Stimulated activated effector memory CD8-positive, alpha-beta T cell treated with anti-CD3 and anti-CD28 coated beads, Interleukin-12 subunit alpha, Interleukin-12 subunit beta, amount 100 ng/mL, for 72 hours (primary cell): ENCODE data around the gene NSDHL.

Source experiments
- ATAC-seq: fragments of 150-1000 bp; cut with Tn5 transposase; 2 replicates; pipeline ENCODE4 v1.10.0; 2021
- DNase-seq, 2 donors: peaks; one replicate each; pipeline ENCODE4 v3.0.0; 2021 to 2022; ENCODE audit warnings: low spot score in 2 of 2
- H3K27ac Mint-ChIP-seq: one replicate; pipeline ENCODE4 v1.8.0; 2022; ENCODE audit warnings: mild to moderate bottlenecking, mixed read lengths
- H3K36me3 Mint-ChIP-seq: one replicate; pipeline ENCODE4 v1.8.0; 2022; ENCODE audit warnings: mild to moderate bottlenecking, mixed read lengths
- H3K4me1 Mint-ChIP-seq: one replicate; pipeline ENCODE4 v1.8.0; 2022; ENCODE audit warnings: mixed read lengths
- H3K4me3 Mint-ChIP-seq: one replicate; pipeline ENCODE4 v1.8.0; 2022; ENCODE audit warnings: mild to moderate bottlenecking, mixed read lengths
- H3K9me3 Mint-ChIP-seq: one replicate; pipeline ENCODE4 v1.8.0; 2022; ENCODE audit warnings: mixed read lengths

Gene NSDHL

DNA sequence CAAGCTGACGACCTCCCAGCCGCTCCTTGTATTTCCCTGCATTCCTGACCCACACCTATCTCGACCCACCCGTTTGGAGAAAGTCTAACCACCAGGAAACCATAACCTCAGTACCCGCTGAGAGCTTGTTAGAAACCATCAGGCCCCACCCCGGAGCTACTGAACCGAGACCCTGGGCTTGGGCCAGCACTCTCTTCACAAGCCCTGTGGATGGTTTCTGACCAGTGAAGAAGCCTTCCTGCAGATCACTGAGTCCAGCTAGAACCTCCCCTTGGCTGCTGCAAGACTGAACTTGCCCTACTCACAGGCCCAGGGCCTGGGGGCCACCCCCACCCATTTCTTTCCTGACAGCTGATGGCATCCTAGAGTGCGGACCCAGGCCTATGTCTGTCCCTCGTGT lies 40.4 kb downstream of the NSDHL start:
- H3K27ac Mint-ChIP-seq = no peak overlapping the region
- DNase-seq (no peak), ATAC-seq (no peak)
- H3K4me3 Mint-ChIP-seq = no peak overlapping the region
- no peaks in the 10 kb centered on the region for H3K9me3 Mint-ChIP-seq
- peaks cover 24% of the 10 kb centered on the region for H3K36me3 Mint-ChIP-seq
- H3K4me1 Mint-ChIP-seq = peaks cover 16% of the 10 kb centered on the region

DNA sequence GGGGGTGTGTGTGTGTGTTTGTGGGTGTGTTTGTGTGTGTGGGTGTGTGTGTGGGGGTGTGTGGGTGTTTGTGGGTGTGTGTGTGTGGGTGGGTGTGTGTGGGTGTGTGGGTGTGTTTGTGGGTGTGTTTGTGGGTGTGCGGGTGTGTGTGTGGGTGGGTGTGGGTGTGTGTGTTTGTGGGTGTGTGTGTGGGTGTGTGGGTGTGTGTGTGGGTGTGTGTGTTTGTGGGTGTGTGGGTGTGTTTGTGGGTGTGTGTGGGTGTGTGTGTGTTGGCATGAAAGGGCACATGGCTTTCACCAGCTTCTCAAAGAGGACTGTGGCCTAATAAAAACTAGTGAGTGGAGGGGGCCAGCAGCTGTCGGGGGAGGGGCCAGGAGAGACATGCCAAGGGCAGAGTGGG lies 41.7 kb downstream of the NSDHL start:
- DNase-seq = no peak
- Mint-ChIP-seq H3K36me3 (peaks cover 24% of the 10 kb centered on the region), H3K4me1 (peaks cover 16% of the 10 kb centered on the region), H3K9me3 (no peaks in the 10 kb centered on the region), H3K4me3 (no peak overlapping the region), H3K27ac (no peak overlapping the region)
- ATAC-seq = no peak

DNA sequence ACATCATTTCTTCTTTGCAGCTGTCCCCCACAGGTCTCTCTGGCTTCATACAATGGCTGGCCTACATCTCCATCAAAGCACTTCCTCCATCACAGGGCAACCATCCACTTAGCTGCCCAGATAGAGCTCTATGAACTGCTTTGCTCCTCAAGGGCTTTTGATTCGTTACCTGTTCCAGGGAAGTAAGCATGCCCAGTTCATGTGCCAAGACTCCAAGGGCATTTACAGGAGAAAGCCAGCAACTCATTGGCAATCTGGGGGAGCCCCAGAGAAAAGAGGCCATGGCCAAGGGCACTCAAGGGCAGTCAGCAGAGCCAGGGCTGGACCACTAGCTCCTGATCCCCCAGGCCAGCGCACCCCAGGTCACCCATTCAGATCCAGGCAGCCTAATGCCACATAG lies 42.5 kb downstream of the NSDHL start:
- no peak for ATAC-seq
- no peak for DNase-seq
- Mint-ChIP-seq H3K9me3 (no peaks in the 10 kb centered on the region), H3K27ac (peak overlapping the region; percentile 56), H3K36me3 (peaks cover 24% of the 10 kb centered on the region), H3K4me3 (no peak overlapping the region), H3K4me1 (peaks cover 16% of the 10 kb centered on the region)

DNA sequence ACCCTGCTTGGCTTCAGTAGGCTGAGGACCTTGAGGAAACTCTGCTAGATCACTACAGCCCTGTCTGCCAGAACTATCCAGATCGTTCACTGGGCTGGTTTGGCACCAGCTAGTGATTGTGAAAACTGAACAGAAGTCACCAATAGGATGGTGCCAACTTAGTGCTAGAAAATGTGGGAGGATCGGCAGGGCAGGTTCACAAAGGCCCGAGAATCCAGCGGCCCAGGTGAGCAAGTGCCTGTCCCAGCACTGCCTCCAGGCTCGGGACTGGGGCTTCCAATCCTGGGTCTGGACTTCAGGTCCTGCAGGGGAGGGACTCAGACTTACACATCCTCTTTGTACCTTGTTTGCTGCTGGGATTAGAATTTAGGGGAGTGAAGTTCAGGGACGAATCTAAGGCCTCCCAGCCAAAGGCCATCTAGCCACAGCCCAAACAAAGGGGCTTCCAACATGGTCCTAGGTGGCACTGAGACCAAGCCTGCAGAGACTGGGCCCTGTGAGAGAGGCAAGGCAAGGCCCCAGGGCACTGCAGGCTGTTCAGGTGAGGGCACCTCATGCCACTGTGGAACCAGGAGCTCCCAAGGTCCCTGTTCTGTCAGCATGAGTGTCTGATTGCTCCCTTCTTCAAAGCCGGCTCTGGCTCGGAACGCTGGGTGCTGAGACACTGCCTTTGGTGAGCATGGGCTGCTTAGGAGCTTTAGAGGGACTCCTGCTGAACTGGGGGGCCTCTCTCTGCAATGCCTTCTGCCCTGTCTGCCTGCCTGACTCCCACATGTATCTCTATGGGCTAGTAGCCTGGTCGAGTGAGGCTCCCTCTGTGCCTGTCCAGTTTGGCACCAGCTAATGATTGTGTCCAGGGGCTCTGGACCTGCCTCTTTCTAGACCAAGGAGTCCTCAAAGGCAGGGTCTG lies 46.3 kb downstream of the NSDHL start:
- DNase-seq = no peak
- H3K4me1 Mint-ChIP-seq = peaks cover 8% of the 10 kb centered on the region
- H3K4me3 Mint-ChIP-seq = no peak overlapping the region
- no peak overlapping the region for H3K27ac Mint-ChIP-seq
- H3K36me3 Mint-ChIP-seq = peaks cover 6% of the 10 kb centered on the region
- no peaks in the 10 kb centered on the region for H3K9me3 Mint-ChIP-seq
- no peak for ATAC-seq

DNA sequence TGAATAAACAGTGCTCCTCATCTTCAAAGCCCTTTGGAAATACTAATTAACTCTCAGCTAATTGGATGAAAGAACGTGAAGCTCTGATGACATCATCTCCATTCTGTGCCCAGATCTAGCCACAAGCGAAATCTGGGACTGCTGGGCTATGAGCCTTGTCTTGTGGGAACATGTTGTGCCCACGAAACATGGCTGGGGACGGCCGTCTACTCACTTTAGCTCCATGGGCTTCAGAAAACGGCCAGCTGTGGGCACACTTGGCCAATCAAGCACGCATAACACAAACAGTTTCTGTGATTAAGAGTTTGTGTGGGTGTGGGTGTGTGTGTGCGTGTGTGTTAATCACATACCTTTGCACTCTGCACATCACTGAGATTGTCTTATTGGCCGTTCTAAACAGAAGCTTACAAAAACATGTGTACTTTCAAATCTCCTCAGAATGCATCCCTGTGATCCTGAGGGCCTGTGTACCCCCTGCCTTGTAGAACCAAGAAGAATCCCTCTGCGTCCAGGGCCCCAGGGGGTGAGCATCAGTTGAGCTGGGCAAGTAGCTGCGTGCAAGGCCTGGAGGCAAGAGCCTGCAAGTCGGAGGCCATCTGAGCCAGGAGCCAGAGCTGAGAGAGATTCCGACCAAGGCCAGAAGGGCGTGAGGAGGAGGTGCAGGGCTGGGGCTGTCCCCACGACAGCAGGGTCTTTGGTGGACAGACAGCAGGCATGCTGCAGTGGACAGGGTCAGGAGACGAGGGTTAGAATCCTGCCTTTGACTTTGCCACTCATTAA lies 48.3 kb downstream of the NSDHL start:
- no peaks in the 10 kb centered on the region for H3K9me3 Mint-ChIP-seq
- H3K4me1 Mint-ChIP-seq = no peaks in the 10 kb centered on the region
- no peak overlapping the region for H3K4me3 Mint-ChIP-seq
- H3K36me3 Mint-ChIP-seq = no peaks in the 10 kb centered on the region
- no peak for ATAC-seq
- H3K27ac Mint-ChIP-seq = no peak overlapping the region
- DNase-seq = no peak

DNA sequence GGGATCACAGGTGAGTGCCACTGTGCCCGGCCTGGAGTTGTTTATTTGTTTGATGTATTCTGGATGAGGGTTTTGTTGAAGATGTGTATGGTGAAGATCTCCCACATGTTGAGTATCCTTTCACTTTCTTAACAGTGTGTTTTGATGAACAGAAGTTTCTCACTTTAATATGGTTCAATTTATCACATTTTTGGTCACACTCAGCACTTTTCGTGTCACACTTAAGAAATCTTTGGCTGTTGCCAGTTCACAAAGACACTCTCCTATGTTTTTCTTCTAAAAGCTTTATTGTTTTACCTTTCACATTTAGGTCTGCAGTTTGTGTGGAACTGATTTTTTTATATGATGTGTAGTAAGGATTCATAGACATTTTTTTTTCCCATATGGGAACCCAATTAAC lies 50.4 kb downstream of the NSDHL start:
- ATAC-seq (no peak), DNase-seq (no peak)
- H3K36me3 Mint-ChIP-seq = no peaks in the 10 kb centered on the region
- H3K27ac Mint-ChIP-seq = no peak overlapping the region
- H3K4me1 Mint-ChIP-seq = no peaks in the 10 kb centered on the region
- no peak overlapping the region for H3K4me3 Mint-ChIP-seq
- no peaks in the 10 kb centered on the region for H3K9me3 Mint-ChIP-seq

DNA sequence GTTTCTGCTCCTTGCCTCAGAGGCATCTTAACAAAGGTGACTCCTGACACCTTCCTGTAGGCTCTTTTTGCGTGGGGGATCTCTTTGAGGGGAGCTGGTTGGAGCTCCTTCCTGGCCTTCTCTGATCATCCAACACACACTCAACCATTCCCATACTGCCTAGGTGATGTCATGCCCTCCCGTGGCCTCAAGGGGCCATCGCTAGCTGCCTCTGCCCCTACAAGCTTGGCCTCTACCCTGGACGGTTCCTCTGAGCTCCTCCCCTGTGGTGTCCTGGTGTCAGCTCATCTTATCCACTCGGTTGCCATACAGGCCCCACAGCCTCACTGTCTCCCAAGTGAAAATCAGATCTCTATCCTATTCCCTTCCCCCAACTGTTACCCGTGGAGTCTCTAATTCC lies 53.3 kb downstream of the NSDHL start:
- Mint-ChIP-seq H3K36me3 (no peaks in the 10 kb centered on the region), H3K4me3 (no peak overlapping the region), H3K27ac (no peak overlapping the region), H3K9me3 (no peaks in the 10 kb centered on the region), H3K4me1 (no peaks in the 10 kb centered on the region)
- ATAC-seq (no peak), DNase-seq (no peak)

DNA sequence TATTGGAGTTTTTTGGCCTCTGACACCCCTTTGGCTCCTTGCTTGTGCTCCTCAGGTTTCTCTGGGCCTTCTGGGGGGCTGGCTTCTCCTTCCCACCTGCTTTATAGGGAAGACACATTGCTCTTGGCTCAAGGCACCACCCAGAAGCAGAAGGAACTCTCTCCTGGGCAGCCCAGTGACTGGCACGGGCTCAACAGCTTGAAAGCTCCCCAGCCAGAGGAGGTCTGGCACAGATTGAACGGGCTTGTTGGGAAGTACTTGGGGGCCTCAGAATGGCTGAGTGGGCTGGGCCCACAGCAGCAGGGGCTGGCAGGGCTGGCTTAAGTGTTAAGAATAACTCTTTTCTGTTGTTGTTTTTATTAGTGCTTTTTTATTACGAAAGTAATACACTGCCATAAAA lies 55.9 kb downstream of the NSDHL start:
- Mint-ChIP-seq H3K4me1 (no peaks in the 10 kb centered on the region), H3K4me3 (no peak overlapping the region), H3K36me3 (no peaks in the 10 kb centered on the region), H3K9me3 (no peaks in the 10 kb centered on the region), H3K27ac (no peak overlapping the region)
- ATAC-seq (no peak), DNase-seq (no peak)

DNA sequence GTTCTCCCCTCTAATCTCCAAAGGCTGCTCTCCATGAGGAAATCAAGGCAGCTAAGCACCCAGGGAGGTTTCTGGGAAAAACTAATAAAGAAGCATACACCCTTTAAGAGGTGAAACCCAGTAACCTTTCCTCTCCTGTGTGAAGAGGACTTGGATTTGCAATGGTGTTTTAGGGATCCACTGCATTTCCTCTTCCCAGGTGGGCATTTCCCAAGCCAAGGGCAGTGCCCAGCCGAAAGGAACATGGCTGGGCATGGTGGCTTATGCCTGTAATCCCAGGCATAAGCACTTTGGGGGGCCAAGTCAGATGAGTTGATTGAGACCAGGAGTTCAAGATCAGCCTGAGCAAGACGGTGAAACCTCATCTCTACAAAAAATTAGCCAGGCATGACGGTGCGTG lies 61.6 kb downstream of the NSDHL start:
- Mint-ChIP-seq H3K4me1 (no peaks in the 10 kb centered on the region), H3K27ac (no peak overlapping the region), H3K9me3 (no peaks in the 10 kb centered on the region), H3K36me3 (no peaks in the 10 kb centered on the region), H3K4me3 (no peak overlapping the region)
- no peak for ATAC-seq
- DNase-seq = no peak

DNA sequence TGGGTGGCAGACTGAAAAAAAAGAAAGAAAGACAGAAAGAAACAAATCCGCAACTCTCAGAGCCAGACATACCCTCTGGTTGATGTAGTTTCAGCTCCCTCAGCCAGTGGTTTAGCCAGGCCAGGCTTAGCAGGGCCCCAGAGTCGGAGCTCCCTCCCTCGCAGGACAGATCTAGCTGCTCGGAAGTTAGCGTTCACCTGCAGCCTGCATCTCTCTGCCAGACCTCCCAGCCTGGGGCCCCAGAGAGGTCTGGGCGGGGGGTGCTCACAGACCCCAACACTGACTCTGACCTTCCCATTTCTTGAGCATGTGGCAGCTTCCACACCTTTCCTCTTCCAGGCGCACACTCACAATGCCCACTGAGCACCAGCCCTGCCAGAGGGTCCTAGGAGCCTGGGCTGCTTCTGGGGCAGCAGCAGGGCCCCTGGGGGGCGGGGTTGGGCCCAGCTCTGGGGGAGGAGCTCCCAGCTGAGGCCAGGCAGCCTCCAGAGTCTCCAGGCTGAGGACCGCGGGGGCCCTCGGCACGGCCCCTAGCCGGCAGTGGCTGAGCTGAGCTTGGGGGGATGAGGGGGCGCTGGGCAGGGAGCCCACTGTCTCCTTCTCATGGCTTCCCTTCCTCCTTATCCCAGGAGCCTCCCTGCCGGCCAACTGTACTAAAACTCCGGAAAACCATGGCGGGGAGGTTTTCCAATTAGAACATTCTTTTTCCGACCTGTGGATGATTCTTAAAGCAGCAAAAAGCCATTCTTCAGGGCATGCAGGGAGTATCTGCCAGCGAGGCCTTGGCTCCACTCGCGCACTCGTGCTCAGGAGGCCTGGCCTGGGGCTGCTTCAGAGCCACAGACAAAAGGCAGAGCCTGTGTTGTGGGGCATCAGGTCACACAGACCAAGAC lies 62.4 kb downstream of the NSDHL start:
- ATAC-seq (no peak), DNase-seq (no peak)
- H3K36me3 Mint-ChIP-seq = no peaks in the 10 kb centered on the region
- H3K4me1 Mint-ChIP-seq = no peaks in the 10 kb centered on the region
- H3K27ac Mint-ChIP-seq = no peak overlapping the region
- no peak overlapping the region for H3K4me3 Mint-ChIP-seq
- H3K9me3 Mint-ChIP-seq = no peaks in the 10 kb centered on the region

DNA sequence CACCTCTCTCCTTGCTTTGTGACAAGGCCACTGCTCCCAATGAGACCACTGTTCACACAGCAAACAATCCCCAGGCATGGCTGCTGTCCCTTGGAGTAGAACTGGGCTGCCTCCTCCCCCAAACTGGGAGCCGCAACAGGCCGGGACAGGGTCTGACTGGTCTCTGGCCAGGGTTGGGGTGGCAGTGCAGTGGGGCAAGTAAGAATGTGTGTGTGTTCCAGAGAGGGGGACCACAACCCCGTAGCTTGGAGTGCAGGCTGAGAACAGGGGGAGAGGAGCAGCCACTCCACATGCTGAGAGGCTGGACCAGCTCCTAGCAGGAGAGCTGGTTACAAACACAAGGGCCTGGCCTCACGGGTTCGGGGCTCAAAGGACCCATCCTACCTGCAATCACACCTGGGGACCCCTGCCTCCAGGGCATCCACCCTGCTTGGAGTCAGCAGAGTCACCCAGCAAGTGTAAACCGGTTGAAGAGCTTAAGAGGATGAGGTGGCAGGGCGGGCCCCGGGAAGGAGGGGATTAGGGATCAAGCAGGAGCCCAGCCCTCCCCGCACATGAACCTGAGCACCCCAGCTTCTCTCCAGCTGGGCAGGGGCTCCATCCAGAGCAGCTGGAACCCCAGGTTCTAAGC lies 63.2 kb downstream of the NSDHL start:
- Mint-ChIP-seq H3K27ac (no peak overlapping the region), H3K9me3 (no peaks in the 10 kb centered on the region), H3K36me3 (no peaks in the 10 kb centered on the region), H3K4me1 (no peaks in the 10 kb centered on the region), H3K4me3 (no peak overlapping the region)
- no peak for DNase-seq
- ATAC-seq = no peak

DNA sequence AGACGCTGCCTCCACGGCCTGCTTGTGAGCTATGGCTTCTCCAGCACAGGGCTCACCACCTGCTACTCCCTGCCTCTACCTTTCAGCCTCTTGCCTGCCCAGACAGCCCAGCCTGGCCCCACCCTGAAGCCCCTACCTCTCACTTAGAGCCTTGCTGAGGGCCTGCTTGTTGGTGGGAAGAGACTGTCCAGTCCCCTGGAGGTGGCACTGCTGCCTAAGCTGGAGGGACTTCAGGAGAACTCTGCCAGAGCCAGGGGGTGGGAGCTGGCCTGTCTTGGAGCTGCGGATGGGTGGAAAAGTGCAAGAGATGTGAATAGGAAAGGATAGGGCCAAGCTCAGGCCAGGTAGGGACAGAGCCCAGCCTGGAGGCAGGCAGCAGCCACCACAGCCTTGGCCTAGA lies 64.3 kb downstream of the NSDHL start:
- no peak overlapping the region for H3K4me3 Mint-ChIP-seq
- no peaks in the 10 kb centered on the region for H3K36me3 Mint-ChIP-seq
- H3K9me3 Mint-ChIP-seq = no peaks in the 10 kb centered on the region
- DNase-seq (no peak), ATAC-seq (no peak)
- H3K27ac Mint-ChIP-seq = no peak overlapping the region
- H3K4me1 Mint-ChIP-seq = no peaks in the 10 kb centered on the region

DNA sequence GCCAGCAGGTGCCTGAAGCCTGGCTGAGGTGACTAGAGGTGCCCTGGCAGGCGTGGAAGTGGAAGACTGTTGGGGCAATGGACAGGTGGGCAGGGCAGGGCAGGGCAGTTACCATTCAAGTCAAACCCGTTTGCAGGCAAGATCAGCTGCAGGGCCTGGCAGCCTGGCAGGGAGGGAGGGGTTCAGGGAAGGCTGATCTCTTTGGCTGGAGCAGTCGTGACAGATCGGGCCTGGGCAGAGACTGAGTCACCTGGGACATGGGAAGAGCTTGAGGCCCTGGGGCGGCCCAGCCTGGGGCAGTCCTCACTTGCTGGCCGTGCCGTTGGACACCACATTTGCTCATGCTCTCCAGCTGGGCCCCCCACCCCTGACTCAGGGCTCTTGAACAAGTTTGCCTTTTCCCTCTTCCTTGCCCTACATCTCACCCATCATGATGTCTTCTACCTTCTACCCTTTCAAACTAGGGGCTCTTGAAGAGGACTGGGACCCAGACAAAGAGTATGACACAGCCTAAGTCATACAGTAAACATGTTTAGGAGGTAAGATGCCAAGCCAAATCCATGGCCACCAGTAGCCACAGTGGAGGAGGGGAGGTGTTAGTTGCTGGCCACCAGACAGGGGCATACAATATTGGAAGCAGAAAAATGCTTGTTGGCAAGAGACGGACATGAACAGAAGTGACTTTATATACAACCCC lies 65.0 kb downstream of the NSDHL start:
- Mint-ChIP-seq H3K4me1 (no peaks in the 10 kb centered on the region), H3K4me3 (no peak overlapping the region), H3K9me3 (no peaks in the 10 kb centered on the region), H3K36me3 (no peaks in the 10 kb centered on the region), H3K27ac (no peak overlapping the region)
- DNase-seq = no peak
- no peak for ATAC-seq

DNA sequence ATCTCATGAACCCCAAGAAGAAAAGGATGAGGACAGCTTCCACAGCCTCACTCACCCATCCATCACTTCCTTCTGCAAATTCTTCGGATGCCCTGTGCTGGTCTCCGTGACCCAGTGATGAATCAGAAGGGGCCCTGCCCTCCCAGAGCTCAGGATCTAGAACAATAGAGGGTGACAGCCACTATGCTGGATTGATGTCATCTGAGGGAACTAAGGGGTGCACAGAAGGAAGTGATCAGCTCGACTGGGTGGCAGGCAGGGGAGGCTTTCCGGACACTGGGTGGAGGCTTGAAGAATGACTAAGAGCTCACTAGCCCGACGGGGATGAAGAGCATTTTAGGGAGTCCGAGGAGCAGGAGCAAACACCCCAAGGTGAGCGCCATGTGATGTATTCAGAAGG lies 65.6 kb downstream of the NSDHL start:
- Mint-ChIP-seq H3K27ac (no peak overlapping the region), H3K4me3 (no peak overlapping the region), H3K36me3 (no peaks in the 10 kb centered on the region), H3K9me3 (no peaks in the 10 kb centered on the region), H3K4me1 (no peaks in the 10 kb centered on the region)
- no peak for DNase-seq
- ATAC-seq = no peak
